Fibroblast of skin of abdomen (primary cell): Measurements from ENCODE around the gene ENTPD1.

Source experiments
- DNase-seq: peaks from one replicate; pipeline ENCODE4 v3.0.0-alpha.2; 2013

Gene ENTPD1

DNA sequence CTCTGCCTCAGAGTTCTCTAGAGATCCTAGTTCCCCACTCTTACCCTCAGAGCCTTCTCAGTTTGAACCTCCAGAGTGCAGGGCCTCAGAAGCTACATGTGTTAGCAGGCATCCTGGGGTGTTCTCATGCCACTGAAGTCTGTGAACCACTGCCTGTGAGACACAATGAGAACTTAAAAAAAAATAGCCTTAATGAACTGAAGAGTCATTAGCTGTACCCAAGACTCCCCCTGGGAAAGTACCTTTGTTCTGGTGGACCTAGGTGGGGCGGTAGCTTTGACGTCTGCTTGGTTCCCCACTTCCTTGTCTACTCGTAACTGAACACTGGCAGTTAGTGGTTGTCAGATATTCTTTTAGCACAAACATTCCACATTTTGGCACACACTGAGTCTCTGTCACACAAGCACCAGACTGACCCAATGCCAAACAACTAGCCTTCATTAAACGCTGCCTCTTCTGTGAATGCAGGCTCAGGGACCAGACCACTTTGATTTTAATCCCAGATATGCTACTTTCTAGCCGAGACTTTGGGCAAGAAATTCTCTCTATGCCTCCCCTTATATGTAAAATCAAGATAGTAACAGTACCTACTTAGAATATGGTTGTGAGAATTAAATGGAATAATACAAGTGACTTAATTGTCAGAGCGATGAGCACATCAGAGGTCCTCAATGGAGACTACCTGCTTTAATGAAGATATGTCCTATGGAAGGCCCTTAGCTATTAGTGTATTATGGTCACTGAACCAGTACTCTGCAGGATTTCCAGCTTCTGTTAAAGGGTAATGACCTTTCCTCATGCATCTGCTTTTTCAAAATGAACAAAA lies 76.5 kb downstream of the ENTPD1 start:
- DNase-seq = no peak

DNA sequence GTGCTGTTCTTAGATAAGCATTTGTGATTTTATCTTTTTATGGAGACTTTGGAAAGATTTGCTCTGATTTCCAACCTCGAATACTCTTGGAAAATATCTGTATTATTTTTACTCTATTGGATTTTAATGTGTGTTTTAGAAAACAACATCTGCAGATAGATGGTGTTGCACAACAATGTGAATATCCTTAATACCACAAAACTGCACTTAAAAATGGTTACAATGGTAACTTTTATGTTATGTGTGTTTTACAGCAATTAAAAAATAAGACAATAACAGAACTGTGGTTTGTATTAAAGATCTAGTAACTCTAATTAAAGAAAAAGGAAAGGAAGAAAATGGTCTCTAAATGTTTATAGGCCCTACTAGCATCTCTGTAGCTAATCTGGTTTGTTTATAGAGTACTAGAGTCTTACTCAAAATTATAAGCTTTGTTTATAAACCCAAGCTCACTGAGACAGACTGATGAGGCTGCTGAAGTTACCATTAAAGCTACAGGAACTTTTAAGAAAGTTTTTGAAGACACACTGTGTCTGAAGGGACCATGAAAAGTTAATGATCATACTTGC lies 77.2 kb downstream of the ENTPD1 start:
- DNase-seq = no peak

DNA sequence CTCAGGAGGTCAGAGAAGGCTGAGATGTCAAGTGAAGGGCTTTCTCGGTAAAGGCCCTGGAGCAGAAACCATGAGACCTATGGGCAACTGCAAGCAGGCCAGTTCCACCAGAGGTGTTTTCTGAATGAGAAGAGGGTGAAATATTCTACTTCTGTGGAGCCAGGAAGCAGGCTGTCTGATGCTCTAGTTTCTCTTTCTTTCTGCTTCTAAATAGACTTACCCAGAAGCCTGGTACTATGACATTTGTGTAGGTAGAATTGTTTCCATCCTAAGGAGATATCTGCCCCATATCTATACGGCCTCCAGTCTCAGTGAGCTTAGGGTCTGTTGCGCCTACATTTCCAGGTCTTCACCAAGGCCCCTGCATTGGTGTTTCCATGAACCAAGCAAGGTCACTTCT lies 78.4 kb downstream of the ENTPD1 start:
- no peak for DNase-seq

DNA sequence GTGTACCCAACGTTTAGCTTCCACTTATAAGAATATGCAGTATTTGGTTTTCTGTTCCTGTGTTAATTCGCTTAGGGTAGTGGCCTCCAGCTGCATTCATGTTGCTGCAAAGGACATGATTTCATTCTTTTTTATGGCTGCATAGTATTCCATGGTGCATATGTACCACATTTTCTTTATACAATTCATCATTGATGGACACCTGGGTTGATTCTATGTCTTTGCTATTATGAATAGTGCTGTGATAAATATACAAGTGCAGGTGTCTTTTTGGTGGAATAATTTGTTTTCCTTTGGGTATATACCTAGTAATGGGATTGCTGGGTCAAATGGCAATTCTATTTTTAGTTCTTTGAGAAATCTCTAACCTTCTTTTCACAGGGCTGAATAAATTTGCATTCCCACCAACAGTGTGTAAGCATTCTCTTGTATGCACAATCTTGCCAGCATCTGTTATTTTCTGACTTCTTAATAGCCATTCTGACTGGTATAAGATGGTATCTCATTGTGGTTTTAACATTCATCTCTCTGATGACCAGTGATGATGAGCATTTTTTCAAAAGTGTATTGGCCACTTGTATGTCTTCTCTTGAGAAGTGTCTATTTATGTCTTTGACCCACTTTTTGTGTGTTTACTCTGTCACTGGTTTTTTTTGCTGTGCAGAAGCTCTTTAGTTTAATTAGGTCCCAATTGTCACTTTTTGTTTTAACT lies 79.3 kb downstream of the ENTPD1 start:
- DNase-seq = no peak

DNA sequence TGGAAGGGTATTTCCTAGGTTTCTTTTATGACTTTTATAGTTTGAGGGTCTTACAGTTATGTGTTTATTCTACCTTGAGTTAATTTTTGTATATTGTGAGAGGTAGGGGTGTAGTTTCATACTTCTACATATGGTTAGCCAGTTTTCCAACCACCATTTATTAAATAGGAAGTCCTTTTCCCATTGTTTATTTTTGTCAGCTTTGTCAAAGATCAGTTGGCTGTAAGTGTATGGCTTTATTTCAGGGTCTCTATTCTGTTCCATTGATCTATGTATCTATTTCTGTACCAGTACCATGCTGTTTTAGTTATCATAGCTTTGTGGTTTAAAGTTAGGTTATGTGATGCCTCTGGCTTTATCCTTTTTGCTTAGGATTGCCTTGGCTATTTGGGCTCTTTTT lies 79.9 kb downstream of the ENTPD1 start:
- DNase-seq = no peak

DNA sequence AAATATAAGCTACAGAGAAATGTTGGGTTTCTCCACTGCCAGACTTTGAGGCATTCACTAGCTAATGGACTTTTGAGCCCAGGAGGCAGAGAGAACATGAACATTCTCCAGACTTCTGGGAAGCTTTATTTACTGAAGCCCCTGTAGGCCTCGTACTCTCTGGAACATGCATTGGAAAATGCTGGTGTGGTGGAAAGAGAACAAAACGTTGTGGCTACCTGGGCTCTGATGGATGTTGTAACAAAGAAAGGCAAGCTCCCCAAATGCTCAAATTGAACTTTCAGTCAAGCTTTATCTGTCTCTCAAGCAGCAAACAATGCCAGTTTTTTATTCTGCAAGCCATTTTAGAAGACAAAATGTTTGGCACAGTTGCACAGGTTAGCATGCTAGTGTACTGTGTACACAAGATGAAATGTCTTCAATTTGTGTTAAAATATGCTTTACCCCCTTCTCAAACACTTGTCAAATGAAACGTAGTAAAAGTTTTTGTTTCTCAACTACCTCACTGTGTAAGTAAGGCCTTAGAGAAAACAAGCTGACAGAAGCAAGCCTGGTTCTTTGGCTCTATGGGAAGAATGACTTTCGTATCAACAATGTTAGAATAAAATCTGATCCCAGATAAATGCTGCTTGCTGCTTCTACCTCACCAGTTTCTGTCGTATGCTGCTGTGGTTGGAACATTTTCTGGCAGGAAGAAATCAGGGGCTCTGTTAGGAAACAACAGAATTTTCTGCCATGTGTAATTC lies 80.8 kb downstream of the ENTPD1 start:
- DNase-seq = no peak

DNA sequence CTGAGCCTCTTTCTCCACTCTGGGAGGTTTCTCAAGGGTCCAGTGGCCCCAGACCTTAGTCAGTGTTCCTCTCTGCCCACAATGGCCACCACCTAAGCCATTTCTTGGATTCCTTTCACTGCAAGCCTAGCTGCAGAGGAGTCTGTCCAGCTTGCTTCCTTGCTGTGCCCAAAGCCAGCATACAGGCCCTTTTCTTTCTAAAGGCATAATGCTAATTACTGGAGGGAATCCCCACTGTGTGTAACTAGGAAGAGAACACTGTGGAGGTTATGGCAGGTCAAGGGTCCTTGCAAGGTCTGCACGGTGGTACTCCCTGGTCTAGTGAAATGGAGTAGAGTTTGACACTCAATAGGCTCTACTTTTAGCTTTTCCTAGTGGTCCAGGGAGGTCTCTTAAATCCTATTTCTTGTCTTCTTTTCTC lies 81.4 kb downstream of the ENTPD1 start:
- no peak for DNase-seq

DNA sequence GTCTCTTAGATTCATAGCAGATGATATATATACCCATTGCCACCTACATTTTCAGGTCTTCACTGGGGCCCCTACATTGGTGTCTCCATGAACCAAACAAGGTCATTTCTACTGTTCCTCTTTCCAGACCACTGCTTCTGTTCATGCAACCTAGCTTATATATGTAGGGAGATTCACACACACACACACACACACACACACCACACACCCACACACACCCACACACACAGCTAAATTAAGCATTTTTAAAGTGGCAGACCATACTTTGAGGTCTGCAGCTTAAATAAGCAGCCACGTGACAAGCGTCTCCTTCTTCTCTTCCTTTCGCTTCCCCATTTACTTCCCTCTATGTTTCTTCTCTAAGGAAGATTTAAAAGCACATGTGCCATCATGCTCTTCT lies 81.8 kb downstream of the ENTPD1 start:
- no peak for DNase-seq

DNA sequence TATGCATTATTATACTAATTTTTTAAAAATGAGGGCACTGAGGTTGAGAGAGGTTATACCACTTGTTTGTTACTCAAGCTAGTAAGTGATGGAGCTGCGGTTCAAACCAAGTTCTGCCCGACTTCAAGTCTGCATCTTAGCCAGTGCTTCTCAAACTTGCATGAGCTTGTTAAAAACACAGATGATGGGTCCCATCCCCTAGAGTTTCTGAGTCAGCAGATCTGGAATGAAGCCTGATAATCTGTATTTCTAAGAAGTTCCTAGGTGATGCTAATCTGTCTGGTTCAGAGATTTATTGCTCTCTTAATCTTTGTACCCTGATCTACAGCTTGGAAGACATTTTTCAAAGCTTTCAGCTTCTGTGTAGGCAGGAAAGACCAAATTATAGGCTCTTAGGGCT lies 84.2 kb downstream of the ENTPD1 start:
- no peak for DNase-seq

DNA sequence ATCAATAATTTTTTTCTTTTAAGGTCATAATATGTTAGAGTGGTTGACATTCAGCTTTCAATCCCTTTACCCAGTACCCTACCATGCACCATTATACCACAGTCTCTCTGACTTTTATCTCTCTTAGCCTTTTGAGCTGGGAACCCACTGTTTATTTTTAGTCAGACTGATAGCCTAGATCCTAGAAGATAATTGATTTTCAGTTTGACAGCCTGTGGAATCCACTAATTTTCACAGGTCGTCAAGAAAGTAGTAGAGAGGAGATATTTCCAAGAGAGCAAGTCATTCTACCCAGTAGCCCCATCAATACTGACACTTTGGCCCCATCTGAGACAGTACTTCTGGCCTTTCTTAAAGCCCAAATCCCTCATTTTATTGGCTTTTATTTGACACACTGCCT lies 84.7 kb downstream of the ENTPD1 start:
- no peak for DNase-seq

DNA sequence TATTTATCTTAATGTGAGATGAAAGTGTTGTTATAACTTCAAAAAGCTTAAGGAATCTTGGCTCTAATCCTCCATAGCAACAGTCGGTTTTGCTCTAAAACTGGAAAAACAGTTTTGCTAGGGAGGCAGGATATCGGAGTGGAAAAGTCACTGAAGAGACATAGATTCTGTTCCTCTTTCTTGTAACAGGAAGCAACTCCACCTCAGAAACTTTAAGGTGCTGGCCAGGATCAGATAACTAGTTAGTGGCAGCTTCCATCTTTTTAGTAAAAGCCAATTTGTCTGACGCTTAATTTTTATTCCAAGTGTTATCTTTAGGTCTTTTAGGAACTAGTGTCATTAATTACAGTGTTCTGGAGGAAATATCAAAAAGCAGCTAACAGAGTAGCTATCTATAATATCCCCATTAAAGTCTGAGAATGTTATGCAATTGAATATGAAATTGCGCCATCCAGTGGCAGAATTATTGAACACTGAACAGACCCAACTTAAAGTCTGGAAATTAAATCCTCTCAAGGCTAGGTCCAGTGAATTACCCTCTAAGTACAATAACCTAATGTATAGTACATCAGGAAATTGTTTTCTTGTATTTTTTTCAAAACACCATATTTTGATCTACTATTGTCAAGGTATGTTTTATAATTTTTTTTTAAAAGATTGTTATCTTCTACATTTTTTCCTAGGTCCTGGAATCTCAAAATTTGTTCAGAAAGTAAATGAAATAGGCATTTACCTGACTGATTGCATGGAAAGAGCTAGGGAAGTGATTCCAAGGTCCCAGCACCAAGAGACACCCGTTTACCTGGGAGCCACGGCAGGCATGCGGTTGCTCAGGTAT lies 85.9 kb downstream of the ENTPD1 start:
- peak; percentile 27 for DNase-seq

DNA sequence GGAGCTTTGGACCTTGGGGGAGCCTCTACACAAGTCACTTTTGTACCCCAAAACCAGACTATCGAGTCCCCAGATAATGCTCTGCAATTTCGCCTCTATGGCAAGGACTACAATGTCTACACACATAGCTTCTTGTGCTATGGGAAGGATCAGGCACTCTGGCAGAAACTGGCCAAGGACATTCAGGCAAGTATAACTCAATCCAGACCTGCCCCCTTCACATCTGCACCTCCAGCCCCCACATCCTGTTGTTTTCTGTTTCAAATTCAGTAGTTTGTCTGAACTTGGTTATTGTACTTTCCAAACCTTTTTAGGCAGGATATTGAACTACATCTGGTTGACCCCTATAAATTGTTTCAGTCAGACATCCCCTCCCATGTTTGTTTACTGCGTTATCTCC lies 89.4 kb downstream of the ENTPD1 start:
- no peak for DNase-seq

DNA sequence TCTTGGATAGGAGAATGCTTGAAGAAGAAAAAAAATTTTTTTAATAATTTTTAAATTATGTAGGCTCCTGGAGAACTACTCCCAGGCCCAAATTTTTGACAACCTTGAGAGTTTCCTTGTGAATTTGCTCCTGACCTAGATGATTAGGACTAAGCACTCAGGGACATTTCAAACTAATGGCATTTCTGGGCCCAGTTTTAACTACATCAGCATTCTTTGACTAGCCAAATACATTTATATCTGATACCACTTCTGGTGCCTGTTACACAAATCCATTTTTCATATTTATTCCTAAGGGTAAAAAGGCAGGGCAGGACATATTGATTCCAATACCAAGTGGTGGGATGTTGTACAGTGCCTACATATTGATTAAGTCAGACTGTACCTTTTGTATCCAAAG lies 91.0 kb downstream of the ENTPD1 start:
- DNase-seq = no peak

DNA sequence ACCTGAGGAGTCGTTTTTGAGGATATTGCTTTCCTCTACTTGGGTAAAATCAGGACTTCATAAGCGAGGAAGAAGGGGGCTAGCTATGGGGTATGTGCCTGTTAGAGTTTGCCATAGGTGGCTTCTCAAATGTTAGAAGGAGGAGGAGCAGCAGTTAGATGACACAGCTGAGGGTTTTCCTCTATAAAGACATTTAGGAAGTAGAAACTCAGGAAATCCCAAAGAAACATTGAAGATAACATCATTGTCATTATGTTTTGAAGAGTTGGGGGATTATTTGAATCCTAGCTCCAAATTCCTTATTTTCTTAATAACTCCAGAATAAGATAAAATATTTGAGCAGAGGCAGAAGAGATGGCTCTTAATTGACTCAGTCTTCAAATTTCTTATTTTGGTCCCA lies 92.9 kb downstream of the ENTPD1 start:
- no peak for DNase-seq

DNA sequence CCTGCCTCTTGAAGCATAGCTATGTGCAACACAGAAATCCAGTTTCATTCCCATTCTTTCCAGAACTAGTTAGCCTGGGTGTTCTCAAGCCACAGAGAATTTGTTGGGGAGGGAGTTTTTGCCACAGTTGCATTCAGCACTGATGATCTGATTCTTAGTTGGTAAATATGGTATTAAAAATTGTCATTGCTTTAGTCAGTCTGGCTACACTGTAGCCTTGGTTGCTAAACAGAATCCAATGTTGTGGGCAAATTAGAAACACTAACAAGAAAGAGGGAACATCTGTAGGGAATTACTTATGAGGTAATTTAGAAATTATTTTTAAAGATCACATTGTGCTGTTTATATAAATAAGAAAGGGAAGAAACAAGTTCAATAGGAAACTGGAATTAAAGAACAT lies 94.8 kb downstream of the ENTPD1 start:
- no peak for DNase-seq

DNA sequence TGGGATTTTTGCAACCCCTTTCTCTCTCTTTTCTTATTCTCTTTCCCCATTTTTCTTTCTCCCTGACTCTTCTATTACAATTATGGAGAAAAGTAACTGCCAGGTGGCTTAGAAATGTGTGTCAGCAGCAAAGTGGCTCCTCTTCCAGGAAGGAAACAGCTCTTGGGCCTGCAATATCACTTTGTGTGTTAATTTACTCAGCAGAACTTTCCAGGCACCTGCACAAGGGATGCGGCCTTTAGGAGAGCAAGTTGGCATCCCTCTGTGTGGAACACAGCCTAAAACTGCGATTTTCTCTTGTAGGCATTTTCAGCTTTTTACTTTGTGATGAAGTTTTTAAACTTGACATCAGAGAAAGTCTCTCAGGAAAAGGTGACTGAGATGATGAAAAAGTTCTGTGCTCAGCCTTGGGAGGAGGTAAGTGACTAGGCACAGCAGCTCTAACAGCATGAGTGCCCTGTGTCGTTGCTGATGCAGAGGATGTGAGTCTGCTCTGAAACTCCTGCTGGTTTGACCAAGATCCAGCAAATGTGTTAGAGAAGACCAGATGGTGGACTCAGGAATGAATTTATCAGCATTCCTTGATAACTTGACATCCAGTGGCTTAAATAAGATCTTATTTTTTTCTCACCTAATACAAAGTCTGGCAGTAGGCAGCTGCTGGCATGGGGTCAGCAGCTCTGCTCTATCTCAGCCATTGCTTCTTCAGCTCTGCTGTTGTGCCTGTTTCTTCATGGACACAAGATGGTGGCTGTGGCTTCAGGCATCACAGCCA lies 104.4 kb downstream of the ENTPD1 start:
- peak; percentile 14 for DNase-seq

DNA sequence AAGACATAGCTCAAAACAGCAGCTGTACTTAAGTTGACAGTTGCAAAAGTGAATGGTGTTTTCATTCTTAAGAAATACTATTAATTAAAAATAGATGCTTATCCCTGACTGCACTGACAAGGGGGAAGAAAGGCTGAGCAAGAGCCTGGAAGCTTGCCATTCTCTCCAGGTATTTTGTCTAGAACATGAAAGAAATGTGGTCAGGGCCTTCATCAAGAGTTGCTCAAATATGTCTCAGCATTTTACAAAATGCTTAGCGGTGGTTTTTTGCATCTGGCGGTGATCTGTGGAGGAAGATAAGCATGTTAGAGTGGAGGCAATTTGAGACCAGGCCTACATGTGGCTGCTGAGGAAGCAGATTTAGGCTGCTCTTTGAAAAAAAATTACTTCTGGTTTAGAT lies 105.4 kb downstream of the ENTPD1 start:
- peak; percentile 57 for DNase-seq

DNA sequence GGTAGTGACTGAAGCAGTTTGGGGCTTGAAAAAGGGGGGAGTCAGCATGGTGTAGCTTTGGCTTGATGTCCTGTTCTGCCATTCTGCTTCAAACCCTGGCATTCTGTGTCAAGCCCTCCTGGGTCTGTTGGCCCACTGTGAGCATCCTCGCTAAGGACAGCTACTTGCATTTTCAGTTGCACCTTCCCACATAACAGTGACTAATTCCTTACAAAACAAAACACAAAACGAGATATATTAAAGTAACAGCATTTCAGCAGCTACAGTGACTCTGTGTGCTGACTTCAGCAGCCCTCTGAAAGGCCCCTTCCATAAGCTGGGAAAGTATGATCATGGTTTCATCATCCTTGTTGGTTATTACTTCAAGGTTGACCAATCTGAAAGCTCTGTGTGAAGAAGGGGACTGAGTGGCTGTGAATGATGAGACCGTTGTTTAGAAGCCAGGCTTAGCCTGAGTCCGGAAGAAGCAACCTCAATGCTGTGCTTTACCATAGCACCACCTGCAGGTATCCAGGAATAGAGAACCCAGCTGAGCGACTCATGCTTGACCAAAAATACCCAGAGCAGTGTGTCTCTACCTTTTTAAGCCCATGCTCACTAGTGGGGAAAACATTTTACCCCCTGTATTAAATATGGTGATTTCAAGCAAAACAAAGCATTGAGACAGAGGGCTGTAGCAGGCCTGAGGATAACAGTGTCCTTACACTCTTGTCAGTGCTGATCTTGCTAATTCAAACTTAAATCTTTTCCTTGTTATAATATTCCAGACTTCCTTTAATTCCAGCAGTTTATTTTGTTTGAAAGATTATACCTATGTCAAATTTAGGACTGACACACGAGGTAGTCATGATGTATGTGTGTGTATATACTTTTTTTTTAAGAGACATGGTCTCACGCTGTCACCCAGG lies 109.2 kb downstream of the ENTPD1 start:
- peak; percentile 76 for DNase-seq

DNA sequence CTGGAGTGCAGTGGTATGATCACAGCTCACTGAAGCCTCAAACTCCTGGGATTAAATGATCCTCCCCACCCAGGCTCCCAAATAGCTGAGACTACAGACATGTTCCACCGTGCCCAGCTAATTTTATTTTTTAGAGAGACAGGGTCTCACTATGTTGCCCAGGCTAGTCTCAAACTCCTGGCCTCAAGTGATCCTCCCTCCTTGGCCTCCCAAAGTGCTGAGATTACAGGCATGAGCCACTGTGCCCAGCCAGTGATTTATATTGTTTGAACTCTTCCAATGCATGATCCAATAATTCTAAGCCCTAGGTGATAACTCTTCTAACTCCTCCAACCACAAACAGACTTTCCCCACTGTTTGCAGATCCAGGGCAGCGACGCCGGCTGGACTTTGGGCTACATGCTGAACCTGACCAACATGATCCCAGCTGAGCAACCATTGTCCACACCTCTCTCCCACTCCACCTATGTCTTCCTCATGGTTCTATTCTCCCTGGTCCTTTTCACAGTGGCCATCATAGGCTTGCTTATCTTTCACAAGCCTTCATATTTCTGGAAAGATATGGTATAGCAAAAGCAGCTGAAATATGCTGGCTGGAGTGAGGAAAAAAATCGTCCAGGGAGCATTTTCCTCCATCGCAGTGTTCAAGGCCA lies 110.0 kb downstream of the ENTPD1 start:
- no peak for DNase-seq

DNA sequence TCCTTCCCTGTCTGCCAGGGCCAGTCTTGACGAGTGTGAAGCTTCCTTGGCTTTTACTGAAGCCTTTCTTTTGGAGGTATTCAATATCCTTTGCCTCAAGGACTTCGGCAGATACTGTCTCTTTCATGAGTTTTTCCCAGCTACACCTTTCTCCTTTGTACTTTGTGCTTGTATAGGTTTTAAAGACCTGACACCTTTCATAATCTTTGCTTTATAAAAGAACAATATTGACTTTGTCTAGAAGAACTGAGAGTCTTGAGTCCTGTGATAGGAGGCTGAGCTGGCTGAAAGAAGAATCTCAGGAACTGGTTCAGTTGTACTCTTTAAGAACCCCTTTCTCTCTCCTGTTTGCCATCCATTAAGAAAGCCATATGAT lies 110.5 kb downstream of the ENTPD1 start:
- DNase-seq = no peak
